Ovary (tissue), 3 donors: ENCODE results near the gene ADARB2.

Source experiments
- CTCF ChIP-seq, 3 donors: fragments of 450-650 bp in 2 of 3; fragments of 200-600 bp in 1 of 3; IDR thresholded peaks; one replicate each; pipeline versions ENCODE4 v1.5.1 to v1.8.0; 2016 to 2022; ENCODE audit warnings: antibody characterized with exemption in 3 of 3, mild to moderate bottlenecking in 1 of 3
- EP300 ChIP-seq: sonication (generic); formaldehyde crosslinking; IDR thresholded peaks from one replicate; pipeline ENCODE4 v1.6.1; 2017; ENCODE audit warnings: antibody characterized with exemption
- POLR2A ChIP-seq: fragments of 450-650 bp; IDR thresholded peaks from one replicate; pipeline ENCODE4 v1.6.1; 2017; ENCODE audit warnings: antibody characterized with exemption, mild to moderate bottlenecking, moderate library complexity
- donor health status: DM: no; HTN: no; CAD: no.

GRCh38 chr10:1461016-1461415 lies 276.3 kb downstream of the ADARB2 start:
- TF ChIP-seq POLR2A (no peak), CTCF (IDR thresholded peaks at IDR 0.05) (no peak), EP300 (no peak)
